Measurements from ENCODE around the gene VAMP5. TPM values are rescaled to one million over a fixed set of nuclear protein-coding genes. Genes with fewer than 3 reads are reported as not detected.
"Not testable (repeated sequence)": the region's sequence is repeated elsewhere in the genome, so short reads cannot be mapped to it uniquely, and the experiment has no call there.

VAMP5 gene
- total RNA-seq, 4 donors from 2014 or later = 6.1 to 45.6 (median 17.0) TPM

GRCh38 chr2:85541753-85542457 lies 42.3 kb upstream of the VAMP5 start:
- H3K27me3 ChIP-seq = no peaks in the 10 kb centered on the region
- WGBS, 2 donors = 18 to 31% methylated on average over 5 of the region's 5 CpGs
- H3K4me1 ChIP-seq = peaks cover 19 to 79% (median 44%) of the 10 kb centered on the region in 3 donors
- TF ChIP-seq, protein P1, sequence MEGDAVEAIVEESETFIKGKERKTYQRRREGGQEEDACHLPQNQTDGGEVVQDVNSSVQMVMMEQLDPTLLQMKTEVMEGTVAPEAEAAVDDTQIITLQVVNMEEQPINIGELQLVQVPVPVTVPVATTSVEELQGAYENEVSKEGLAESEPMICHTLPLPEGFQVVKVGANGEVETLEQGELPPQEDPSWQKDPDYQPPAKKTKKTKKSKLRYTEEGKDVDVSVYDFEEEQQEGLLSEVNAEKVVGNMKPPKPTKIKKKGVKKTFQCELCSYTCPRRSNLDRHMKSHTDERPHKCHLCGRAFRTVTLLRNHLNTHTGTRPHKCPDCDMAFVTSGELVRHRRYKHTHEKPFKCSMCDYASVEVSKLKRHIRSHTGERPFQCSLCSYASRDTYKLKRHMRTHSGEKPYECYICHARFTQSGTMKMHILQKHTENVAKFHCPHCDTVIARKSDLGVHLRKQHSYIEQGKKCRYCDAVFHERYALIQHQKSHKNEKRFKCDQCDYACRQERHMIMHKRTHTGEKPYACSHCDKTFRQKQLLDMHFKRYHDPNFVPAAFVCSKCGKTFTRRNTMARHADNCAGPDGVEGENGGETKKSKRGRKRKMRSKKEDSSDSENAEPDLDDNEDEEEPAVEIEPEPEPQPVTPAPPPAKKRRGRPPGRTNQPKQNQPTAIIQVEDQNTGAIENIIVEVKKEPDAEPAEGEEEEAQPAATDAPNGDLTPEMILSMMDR (IDR thresholded peaks at IDR 0.05) = no peak
- TF ChIP-seq POLR2A (IDR thresholded peaks at IDR 0.05) = no peak
- peak overlapping the region; percentile 35 to 99 (median 96) for H3K27ac ChIP-seq
- H3K9me3 ChIP-seq = no peaks in the 10 kb centered on the region
- H3K4me3 ChIP-seq = peak overlapping the region; percentile 71 to 84 (median 76)
- intact Hi-C loops (cut with DNase I) = no loop called here
- H3K36me3 ChIP-seq = peaks cover 19 to 59% (median 30%) of the 10 kb centered on the region in 3 donors
- no peak for DNase-seq

GRCh38 chr2:85542777-85543176 lies 41.5 kb upstream of the VAMP5 start:
- DNase-seq = no peak
- no peak for TF ChIP-seq POLR2A (IDR thresholded peaks at IDR 0.05)
- TF ChIP-seq, protein P1 (IDR thresholded peaks at IDR 0.05) = no peak
- Histone ChIP-seq H3K4me3 (peak overlapping the region in 2 of 4 donors; percentile 71 to 80), H3K9me3 (no peaks in the 10 kb centered on the region), H3K27me3 (no peaks in the 10 kb centered on the region), H3K27ac (peak overlapping the region in 3 of 4 donors; percentile 22 to 99 (median 96)), H3K36me3 (peaks cover 19 to 62% (median 30%) of the 10 kb centered on the region in 3 donors), H3K4me1 (peaks cover 19 to 77% (median 39%) of the 10 kb centered on the region in 3 donors)
- 48 to 62% methylated on average over 4 of the region's 4 CpGs for WGBS, 2 donors
- intact Hi-C loops (cut with DNase I) = no loop called here

GRCh38 chr2:85544254-85544691 lies 40.0 kb upstream of the VAMP5 start:
- H3K9me3 ChIP-seq; DNase-seq; intact Hi-C loops (cut with DNase I); H3K27me3 ChIP-seq; H3K4me3 ChIP-seq: not testable (repeated sequence)
- 48 to 56% methylated on average over 3 of the region's 3 CpGs for WGBS, 2 donors
- H3K27ac ChIP-seq = peak overlapping the region in 1 of 4 donors; percentile 68
- peaks cover 19 to 76% (median 39%) of the 10 kb centered on the region in 3 donors for H3K4me1 ChIP-seq
- peaks cover 19 to 77% (median 30%) of the 10 kb centered on the region in 3 donors for H3K36me3 ChIP-seq
- TF ChIP-seq, protein P1 (IDR thresholded peaks at IDR 0.05) = peak in 1 of 6 experiments; percentile 0

- 63 to 68% methylated on average over 4 of the region's 5 CpGs for WGBS, 2 donors
- intact Hi-C loops (cut with DNase I); H3K9me3 ChIP-seq; H3K27me3 ChIP-seq; DNase-seq; H3K4me3 ChIP-seq: not testable (repeated sequence)
- Histone ChIP-seq H3K27ac (peak overlapping the region in 3 of 4 donors; percentile 54 to 68 (median 61)), H3K36me3 (peaks cover 19 to 85% (median 30%) of the 10 kb centered on the region in 3 donors), H3K4me1 (peaks cover 19 to 75% (median 39%) of the 10 kb centered on the region in 3 donors)
These were observed 39.1 kb upstream of the VAMP5 start for GRCh38 chr2:85544915-85545779.

GRCh38 chr2:85545780-85546240 lies 38.4 kb upstream of the VAMP5 start:
- Histone ChIP-seq H3K27ac (peak overlapping the region in 3 of 4 donors; percentile 26 to 68 (median 61)), H3K4me3 (no peak overlapping the region), H3K9me3 (no peaks in the 10 kb centered on the region), H3K36me3 (peaks cover 19 to 92% (median 30%) of the 10 kb centered on the region in 3 donors), H3K4me1 (peaks cover 19 to 68% (median 36%) of the 10 kb centered on the region in 3 donors), H3K27me3 (no peaks in the 10 kb centered on the region)
- 40 to 67% methylated on average over 5 of the region's 5 CpGs for WGBS, 2 donors
- no peak for TF ChIP-seq POLR2A (IDR thresholded peaks at IDR 0.05)
- TF ChIP-seq, protein P1 (IDR thresholded peaks at IDR 0.05) = no peak
- DNase-seq = no peak
- intact Hi-C loops (cut with DNase I) = no loop called here
